ENCODE results near the gene WBP2NL.

The WBP2NL gene

DNA sequence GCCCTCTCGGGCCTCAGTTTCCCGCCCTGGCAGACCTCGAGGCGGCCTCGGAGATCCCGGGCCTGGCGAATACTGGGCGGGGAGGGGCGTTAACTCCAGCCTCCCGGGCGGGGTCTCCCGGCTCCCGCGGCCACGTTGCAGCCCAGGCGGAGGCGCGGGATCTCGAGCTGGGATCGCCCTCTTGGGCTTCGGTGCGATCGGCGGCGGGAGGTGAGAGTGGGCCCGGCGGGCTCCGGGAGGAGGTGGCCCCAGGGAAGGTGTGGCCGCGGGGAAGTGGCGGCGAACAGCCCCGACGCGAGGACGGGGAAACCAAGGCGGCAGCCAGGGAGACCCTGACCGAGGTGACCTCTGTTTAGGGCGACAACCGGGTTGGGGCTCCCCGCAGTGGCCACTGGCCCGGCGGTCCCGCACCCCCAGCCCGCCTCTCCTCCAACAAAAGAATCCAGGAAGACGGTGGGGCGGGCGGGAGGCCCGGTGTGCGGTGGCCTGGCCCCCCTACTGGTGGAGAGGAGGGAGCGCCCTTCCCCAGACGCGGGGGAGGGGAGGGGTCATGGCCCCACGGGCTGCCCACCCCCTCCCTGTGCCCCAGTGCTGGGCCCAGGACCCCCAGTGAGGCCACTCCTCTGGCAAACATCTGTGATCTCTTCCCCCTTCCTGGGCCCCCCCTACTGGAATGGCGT lies 75.7 kb downstream of the WBP2NL start, which contains the start of gene PHETA2:
PHETA2 (plus strand) TSS at position 117 of the 680 bp plus-strand sequence. CDS start 3,046 bp downstream, outside the sequence.
- no peak for DNase-seq

DNA sequence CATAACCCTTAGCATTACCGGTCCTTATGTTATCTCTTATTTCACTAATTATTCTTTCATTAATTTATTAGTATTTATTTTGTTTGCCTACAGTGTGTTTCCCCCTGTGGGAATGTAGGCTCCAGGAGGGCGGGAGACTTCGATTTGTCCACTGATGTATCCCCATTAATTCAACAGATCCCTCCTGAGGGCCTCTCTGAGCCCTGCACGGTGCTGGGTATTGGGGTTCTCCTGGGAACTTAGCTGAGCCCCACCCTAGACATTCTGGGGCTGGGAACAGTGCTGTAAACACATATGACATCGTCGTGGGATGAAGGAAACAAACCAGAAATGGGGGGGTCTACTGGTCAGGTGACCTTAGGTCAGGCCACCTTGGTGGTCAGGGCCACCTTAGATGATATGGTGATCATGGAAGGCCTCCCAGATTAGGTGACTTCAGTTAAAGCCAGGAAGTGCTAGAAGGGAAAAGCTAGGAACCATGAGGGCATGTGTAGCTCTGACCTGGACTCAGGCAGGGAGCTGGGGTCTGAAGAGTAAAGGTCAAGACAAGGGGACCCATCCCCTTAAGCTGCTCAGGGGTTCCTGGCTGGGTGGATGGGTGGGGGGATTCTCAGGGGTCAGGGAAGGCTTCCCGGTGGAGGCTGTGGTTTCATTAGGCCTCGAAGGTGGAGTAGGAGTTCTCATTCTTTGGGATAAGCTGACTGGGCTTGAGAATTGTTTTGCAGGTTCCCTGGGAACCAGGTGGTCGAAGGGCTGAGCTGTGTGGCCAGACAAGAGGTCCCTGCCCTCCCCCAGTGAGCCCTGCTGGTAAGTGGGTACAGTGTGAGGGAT lies 76.5 kb downstream of the WBP2NL start:
- no peak for DNase-seq

DNA sequence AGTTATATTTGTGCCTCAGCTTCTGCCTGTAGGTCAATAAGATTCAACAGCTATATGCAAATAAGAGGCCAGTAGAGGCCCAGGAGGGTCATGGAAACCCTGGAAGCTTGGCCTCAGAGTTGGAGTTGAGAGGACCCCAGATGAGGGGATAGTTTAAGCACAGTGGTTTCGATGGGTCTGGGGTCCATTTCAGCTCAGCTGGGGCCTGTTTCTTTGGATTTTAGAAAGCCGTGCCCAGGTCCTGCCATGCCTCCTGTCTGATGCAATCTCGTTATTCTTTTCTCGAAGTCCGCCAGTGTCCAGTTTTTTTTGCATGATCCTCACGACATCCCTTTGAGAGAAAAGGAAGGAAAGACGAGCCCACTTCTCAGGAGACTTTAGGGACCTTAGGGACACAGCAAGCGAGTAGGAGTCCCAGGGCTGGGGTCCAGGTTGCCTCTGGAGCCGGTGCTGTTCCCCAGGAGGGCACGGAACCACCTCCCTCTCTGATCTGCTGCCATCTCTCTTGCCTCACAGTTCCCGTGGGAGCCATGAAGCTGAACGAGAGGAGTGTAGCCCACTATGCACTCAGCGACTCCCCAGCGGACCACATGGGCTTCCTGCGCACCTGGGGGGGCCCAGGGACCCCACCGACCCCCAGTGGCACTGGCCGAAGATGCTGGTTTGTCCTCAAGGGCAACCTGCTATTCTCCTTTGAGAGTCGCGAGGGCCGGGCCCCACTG lies 78.3 kb downstream of the WBP2NL start:
- DNase-seq = no peak

DNA sequence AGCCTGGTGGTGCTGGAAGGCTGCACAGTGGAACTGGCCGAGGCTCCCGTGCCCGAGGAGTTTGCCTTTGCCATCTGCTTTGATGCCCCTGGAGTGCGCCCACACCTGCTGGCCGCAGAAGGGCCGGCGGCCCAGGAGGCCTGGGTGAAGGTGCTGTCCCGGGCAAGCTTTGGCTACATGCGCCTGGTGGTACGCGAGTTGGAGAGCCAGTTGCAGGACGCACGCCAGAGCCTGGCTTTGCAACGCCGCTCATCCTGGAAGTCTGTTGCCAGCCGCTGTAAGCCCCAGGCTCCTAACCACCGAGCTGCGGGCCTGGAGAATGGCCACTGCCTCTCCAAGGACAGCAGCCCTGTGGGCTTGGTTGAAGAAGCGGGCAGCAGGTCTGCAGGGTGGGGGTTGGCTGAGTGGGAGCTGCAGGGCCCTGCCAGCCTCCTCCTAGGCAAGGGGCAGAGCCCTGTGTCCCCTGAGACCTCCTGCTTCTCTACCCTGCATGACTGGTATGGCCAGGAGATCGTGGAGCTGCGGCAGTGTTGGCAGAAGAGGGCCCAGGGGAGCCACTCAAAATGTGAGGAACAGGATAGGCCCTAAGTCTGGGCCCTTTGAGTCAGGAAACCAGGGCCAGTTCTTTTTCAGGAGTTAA lies 79.0 kb downstream of the WBP2NL start:
- no peak for DNase-seq

All from NCI-H524 (cell line).